OCI-LY1 (cell line): Measurements from ENCODE around the gene TFDP3.

ENCODE experiments used
- H2AFZ ChIP-seq: fragments of 200-600 bp; sonication (generic), shearing (Covaris generic); 2 replicates; pipeline ENCODE4 v1.6.0; 2014; ENCODE audit warnings: antibody characterized with exemption, mild to moderate bottlenecking, low read length
- H3F3A ChIP-seq: fragments of 200-600 bp; sonication (generic), shearing (Covaris generic); 2 replicates; pipeline ENCODE4 v1.6.0; 2014; ENCODE audit warnings: mild to moderate bottlenecking, antibody characterized with exemption, low read length, moderate library complexity; ENCODE audit not compliant: insufficient read depth
- H3K27ac ChIP-seq: fragments of 200-600 bp; sonication (generic); 2 replicates; pipeline ENCODE4 v1.5.1; 2014; ENCODE audit warnings: low read length, mixed run types, mild to moderate bottlenecking, low read depth; ENCODE audit not compliant: poor library complexity, severe bottlenecking
- H3K27me3 ChIP-seq: fragments of 200-600 bp; sonication (generic); 2 replicates; pipeline ENCODE4 v1.6.0; 2014; ENCODE audit warnings: antibody characterized with exemption, mild to moderate bottlenecking, low read length, moderate library complexity; ENCODE audit not compliant: insufficient read depth
- H3K36me3 ChIP-seq: fragments of 200-600 bp; sonication (generic); 2 replicates; pipeline ENCODE4 v1.6.1; 2014; ENCODE audit warnings: mild to moderate bottlenecking, antibody characterized with exemption, low read length, moderate library complexity, mixed read lengths; ENCODE audit not compliant: insufficient read depth
- H3K4me1 ChIP-seq: fragments of 200-600 bp; sonication (generic); 2 replicates; pipeline ENCODE4 v1.5.1; 2014; ENCODE audit warnings: mild to moderate bottlenecking, low read length, moderate library complexity; ENCODE audit not compliant: insufficient read depth, severe bottlenecking
- H3K4me2 ChIP-seq: fragments of 200-600 bp; sonication (generic), shearing (Covaris generic); 2 replicates; pipeline ENCODE4 v1.6.1; 2014; ENCODE audit warnings: low read length
- H3K4me3 ChIP-seq: fragments of 200-600 bp; sonication (generic); 2 replicates; pipeline ENCODE4 v1.5.1; 2014; ENCODE audit warnings: low read length, low read depth, mild to moderate bottlenecking, mixed read lengths; ENCODE audit not compliant: poor library complexity, severe bottlenecking
- H3K79me2 ChIP-seq: fragments of 200-600 bp; shearing (Covaris generic); 2 replicates; pipeline ENCODE4 v1.6.1; 2016; ENCODE audit warnings: mixed run types, low read length, mixed read lengths; ENCODE audit not compliant: insufficient read depth
- H3K9ac ChIP-seq: fragments of 200-600 bp; sonication (generic), shearing (Covaris generic); 2 replicates; pipeline ENCODE4 v1.6.1; 2014; ENCODE audit warnings: mild to moderate bottlenecking, low read length, mixed read lengths
- H3K9me2 ChIP-seq: fragments of 200-600 bp; sonication (generic), shearing (Covaris generic); 2 replicates; pipeline ENCODE4 v1.6.1; 2014; ENCODE audit warnings: low read depth, mild to moderate bottlenecking, low read length, mixed read lengths
- H3K9me3 ChIP-seq: fragments of 200-600 bp; shearing (Covaris generic); 2 replicates; pipeline ENCODE4 v1.6.1; 2014; ENCODE audit warnings: low read length, mixed read lengths
- H4K20me1 ChIP-seq: fragments of 200-600 bp; sonication (generic), shearing (Covaris generic); 2 replicates; pipeline ENCODE4 v1.6.0; 2016; ENCODE audit warnings: mild to moderate bottlenecking, low read length; ENCODE audit not compliant: insufficient read depth
- EZH2 ChIP-seq: fragments of 200-600 bp; sonication (generic), shearing (Covaris generic); IDR thresholded peaks from 2 replicates; pipeline ENCODE4 v1.8.0; 2017; ENCODE audit warnings: borderline replicate concordance, mixed run types, mild to moderate bottlenecking, antibody characterized with exemption, low read length, moderate library complexity, mixed read lengths
- TF ChIP-seq, protein P1 (sequence below): fragments of 200-600 bp; sonication (generic), shearing (Covaris generic); IDR thresholded peaks from 2 replicates; pipeline ENCODE4 v1.5.1; 2017; ENCODE audit warnings: mild to moderate bottlenecking, antibody characterized with exemption, low read length, moderate library complexity, mixed read lengths

TFDP3 gene

DNA sequence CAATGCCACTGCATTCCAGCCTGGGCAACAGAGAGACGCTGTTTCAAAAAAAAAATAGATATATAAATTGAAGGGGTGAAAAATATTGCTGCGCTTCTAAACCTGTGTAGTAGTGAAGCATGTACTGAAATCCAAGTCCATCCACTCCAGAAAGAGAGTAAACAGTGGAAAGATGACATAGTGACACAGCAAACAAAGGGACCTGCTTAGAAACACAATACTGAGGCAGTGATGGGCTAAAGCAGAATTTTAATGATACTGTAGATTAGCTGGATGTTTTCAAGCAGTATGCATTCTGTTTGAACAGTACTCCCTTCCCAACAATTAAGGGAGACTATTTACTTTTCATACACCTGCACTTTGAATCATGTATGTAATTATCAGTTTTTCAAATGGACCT is 42.5 kb downstream of the TFDP3 start:
- Histone ChIP-seq H3K9me3 (no peaks in the 10 kb centered on the region), H3K79me2 (no peaks in the 10 kb centered on the region), H3K4me1 (no peaks in the 10 kb centered on the region), H4K20me1 (no peaks in the 10 kb centered on the region), H3K27me3 (no peaks in the 10 kb centered on the region), H3K9ac (no peak overlapping the region), H3K4me2 (no peak overlapping the region), H3K36me3 (no peaks in the 10 kb centered on the region), H3K27ac (no peak overlapping the region), H3F3A (no peaks in the 10 kb centered on the region), H2AFZ (no peak overlapping the region), H3K9me2 (no peaks in the 10 kb centered on the region), H3K4me3 (no peak overlapping the region)
- TF ChIP-seq, protein P1, sequence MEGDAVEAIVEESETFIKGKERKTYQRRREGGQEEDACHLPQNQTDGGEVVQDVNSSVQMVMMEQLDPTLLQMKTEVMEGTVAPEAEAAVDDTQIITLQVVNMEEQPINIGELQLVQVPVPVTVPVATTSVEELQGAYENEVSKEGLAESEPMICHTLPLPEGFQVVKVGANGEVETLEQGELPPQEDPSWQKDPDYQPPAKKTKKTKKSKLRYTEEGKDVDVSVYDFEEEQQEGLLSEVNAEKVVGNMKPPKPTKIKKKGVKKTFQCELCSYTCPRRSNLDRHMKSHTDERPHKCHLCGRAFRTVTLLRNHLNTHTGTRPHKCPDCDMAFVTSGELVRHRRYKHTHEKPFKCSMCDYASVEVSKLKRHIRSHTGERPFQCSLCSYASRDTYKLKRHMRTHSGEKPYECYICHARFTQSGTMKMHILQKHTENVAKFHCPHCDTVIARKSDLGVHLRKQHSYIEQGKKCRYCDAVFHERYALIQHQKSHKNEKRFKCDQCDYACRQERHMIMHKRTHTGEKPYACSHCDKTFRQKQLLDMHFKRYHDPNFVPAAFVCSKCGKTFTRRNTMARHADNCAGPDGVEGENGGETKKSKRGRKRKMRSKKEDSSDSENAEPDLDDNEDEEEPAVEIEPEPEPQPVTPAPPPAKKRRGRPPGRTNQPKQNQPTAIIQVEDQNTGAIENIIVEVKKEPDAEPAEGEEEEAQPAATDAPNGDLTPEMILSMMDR: no peak
- TF ChIP-seq EZH2: no peak

GRCh38 chrX:133175162-133175561 is 43.0 kb downstream of the TFDP3 start:
- H2AFZ ChIP-seq: no peak overlapping the region
- no peaks in the 10 kb centered on the region for H3F3A ChIP-seq
- H3K36me3 ChIP-seq: no peaks in the 10 kb centered on the region
- no peaks in the 10 kb centered on the region for H3K79me2 ChIP-seq
- no peak overlapping the region for H3K4me2 ChIP-seq
- H3K27ac ChIP-seq: no peak overlapping the region
- no peaks in the 10 kb centered on the region for H3K27me3 ChIP-seq
- H4K20me1 ChIP-seq: no peaks in the 10 kb centered on the region
- no peaks in the 10 kb centered on the region for H3K9me2 ChIP-seq
- no peak overlapping the region for H3K4me3 ChIP-seq
- TF ChIP-seq, protein P1: no peak
- no peak for TF ChIP-seq EZH2
- no peaks in the 10 kb centered on the region for H3K9me3 ChIP-seq
- no peak overlapping the region for H3K9ac ChIP-seq
- H3K4me1 ChIP-seq: no peaks in the 10 kb centered on the region

GRCh38 chrX:133171962-133172708 is 46.0 kb downstream of the TFDP3 start:
- H3F3A ChIP-seq: no peaks in the 10 kb centered on the region
- H3K4me1 ChIP-seq: no peaks in the 10 kb centered on the region
- H3K79me2 ChIP-seq: no peaks in the 10 kb centered on the region
- H3K27me3 ChIP-seq: no peaks in the 10 kb centered on the region
- no peak overlapping the region for H3K4me3 ChIP-seq
- H3K9me2 ChIP-seq: no peaks in the 10 kb centered on the region
- no peaks in the 10 kb centered on the region for H3K36me3 ChIP-seq
- no peaks in the 10 kb centered on the region for H4K20me1 ChIP-seq
- H3K4me2 ChIP-seq: no peak overlapping the region
- no peak overlapping the region for H3K27ac ChIP-seq
- H3K9ac ChIP-seq: no peak overlapping the region
- H3K9me3 ChIP-seq: no peaks in the 10 kb centered on the region
- TF ChIP-seq EZH2: no peak
- TF ChIP-seq, protein P1: peak; percentile 46; the same call in 1 of the 2 replicates
- no peak overlapping the region for H2AFZ ChIP-seq
